ENCODE measurements around the gene SEC31A.

The SEC31A gene

DNA sequence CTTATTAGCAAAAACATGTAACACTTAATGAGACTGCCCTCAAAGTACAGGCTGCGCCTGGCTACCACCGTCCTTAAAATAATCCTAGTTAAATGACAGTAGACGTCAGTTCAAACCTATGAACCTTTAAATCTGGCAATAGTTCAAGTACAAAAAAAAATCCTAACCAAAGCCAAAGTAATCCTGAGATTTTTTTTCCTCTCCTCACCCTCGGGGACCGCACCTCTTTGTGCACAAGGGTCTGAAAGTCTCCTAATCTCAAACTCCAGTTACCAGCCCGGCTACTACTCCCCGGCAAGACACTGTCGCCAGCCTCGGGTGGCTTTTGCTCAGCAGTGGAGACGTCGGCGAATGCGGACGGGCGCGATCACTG, 439 bp downstream of the SEC31A start:
- ChIA-PET POLR2A (interaction anchor here (1.8 kb wide), 1 partner anchor 145 kb away, joined by 6 read pairs; the partner anchor contains the start of gene COPS4), CTCF (interaction anchor here (1.0 to 1.9 kb wide), 2 partner anchors 9 to 121 kb away, joined by 5 to 13 read pairs; no protein-coding TSS in a partner anchor)
- H3K27ac ChIP-seq (ENCODE audit: extremely low read depth, low read depth, low read length) = peak overlapping the region; percentile 91
- TF ChIP-seq ZNF654 (tag by site-specific recombination; IDR thresholded peaks at IDR 0.05; ENCODE audit: low read depth) = no peak
- no peak for TF ChIP-seq OVOL3 (tag by site-specific recombination; IDR thresholded peaks at IDR 0.05)
- no peak for TF ChIP-seq ZNF398 (tag by site-specific recombination; IDR thresholded peaks at IDR 0.05)
- TF ChIP-seq, protein P1, sequence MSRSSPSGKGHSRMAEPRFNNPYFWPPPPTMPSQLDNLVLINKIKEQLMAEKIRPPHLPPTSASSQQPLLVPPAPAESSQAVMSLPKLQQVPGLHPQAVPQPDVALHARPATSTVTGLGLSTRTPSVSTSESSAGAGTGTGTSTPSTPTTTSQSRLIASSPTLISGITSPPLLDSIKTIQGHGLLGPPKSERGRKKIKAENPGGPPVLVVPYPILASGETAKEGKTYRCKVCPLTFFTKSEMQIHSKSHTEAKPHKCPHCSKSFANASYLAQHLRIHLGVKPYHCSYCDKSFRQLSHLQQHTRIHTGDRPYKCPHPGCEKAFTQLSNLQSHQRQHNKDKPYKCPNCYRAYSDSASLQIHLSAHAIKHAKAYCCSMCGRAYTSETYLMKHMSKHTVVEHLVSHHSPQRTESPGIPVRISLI (tag by site-specific recombination; IDR thresholded peaks at IDR 0.05) = 0 out of 2 replicates have a peak, but pooled peaks have one; percentile 18
- no peak for TF ChIP-seq ZNF621 (tag by site-specific recombination; IDR thresholded peaks at IDR 0.05)
- TF ChIP-seq ZNF529 (tag by site-specific recombination; IDR thresholded peaks at IDR 0.05; ENCODE audit: insufficient replicate concordance) = no peak
- TF ChIP-seq ZNF175 (tag by site-specific recombination; IDR thresholded peaks at IDR 0.05) = no peak
- TF ChIP-seq ZNF354C (tag by site-specific recombination; IDR thresholded peaks at IDR 0.05; ENCODE audit: borderline replicate concordance, low read depth) = no peak
- H3K36me3 ChIP-seq (ENCODE audit: control insufficient read depth in 2 of 2, insufficient read depth in 1 of 2, low read length in 2 of 2) = peaks cover 10 to 26% of the 10 kb centered on the region in 2 experiments
- peaks cover 11% of the 10 kb centered on the region for H3K4me1 ChIP-seq (ENCODE audit: control insufficient read depth, insufficient read depth, low read length)
- peak overlapping the region; percentile 81 for H3K4me3 ChIP-seq (ENCODE audit: low read depth, low read length)
- no peaks in the 10 kb centered on the region for H3K9me3 ChIP-seq (ENCODE audit: control insufficient read depth, insufficient read depth, low read depth, low read length)

DNA sequence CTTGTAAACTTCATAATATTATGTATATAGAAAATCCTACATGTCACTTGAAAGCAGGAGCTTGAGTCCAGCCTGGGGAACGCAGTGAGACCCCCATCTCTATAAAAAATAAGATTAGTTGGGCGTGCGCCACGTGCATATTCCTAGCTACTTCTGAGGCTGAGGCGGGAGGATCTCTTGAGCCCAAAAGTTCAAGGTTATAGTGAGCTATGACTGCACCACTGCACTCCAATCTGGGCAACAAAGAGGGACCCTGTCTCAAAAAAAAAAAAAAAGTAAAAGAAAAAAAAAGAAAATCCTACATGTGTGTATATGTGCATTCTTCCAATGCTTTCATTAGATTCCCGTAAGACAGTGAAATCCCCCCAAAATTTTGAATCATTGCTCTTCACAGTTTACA, 1.7 kb downstream of the SEC31A start:
- Histone ChIP-seq H3K36me3 (ENCODE audit: control insufficient read depth in 2 of 2, insufficient read depth in 1 of 2, low read length in 2 of 2) (peaks cover 0 to 14% of the 10 kb centered on the region in 2 experiments; a peak in 2 of 3 replicates), H3K27ac (ENCODE audit: extremely low read depth, low read depth, low read length) (no peak overlapping the region), H3K4me3 (ENCODE audit: low read depth, low read length) (peak overlapping the region; percentile 81; the same call in 1 of the 2 replicates), H3K4me1 (ENCODE audit: control insufficient read depth, insufficient read depth, low read length) (peaks cover 11% of the 10 kb centered on the region), H3K9me3 (ENCODE audit: control insufficient read depth, insufficient read depth, low read depth, low read length) (no peaks in the 10 kb centered on the region)
- ChIA-PET CTCF (interaction anchor here (0.7 to 1.9 kb wide), 3 partner anchors 10 to 122 kb away, joined by 5 to 13 read pairs (median 5); no protein-coding TSS in a partner anchor), POLR2A (interaction anchor here (0.6 kb wide), 2 partner anchors 123 to 568 kb away, joined by 3 to 5 read pairs; no protein-coding TSS in a partner anchor)
- TF ChIP-seq, protein P2, sequence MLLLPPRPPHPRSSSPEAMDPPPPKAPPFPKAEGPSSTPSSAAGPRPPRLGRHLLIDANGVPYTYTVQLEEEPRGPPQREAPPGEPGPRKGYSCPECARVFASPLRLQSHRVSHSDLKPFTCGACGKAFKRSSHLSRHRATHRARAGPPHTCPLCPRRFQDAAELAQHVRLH (tag by site-specific recombination; IDR thresholded peaks at IDR 0.05) = no peak
- TF ChIP-seq, protein P3, sequence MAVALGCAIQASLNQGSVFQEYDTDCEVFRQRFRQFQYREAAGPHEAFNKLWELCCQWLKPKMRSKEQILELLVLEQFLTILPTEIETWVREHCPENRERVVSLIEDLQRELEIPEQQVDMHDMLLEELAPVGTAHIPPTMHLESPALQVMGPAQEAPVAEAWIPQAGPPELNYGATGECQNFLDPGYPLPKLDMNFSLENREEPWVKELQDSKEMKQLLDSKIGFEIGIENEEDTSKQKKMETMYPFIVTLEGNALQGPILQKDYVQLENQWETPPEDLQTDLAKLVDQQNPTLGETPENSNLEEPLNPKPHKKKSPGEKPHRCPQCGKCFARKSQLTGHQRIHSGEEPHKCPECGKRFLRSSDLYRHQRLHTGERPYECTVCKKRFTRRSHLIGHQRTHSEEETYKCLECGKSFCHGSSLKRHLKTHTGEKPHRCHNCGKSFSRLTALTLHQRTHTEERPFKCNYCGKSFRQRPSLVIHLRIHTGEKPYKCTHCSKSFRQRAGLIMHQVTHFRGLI (tag by site-specific recombination; IDR thresholded peaks at IDR 0.05) = peak; percentile 31; the same call in 1 of the 2 replicates
- TF ChIP-seq ZNF658 (tag by site-specific recombination; IDR thresholded peaks at IDR 0.05) (no peak), EGR2 (tag by site-specific recombination; IDR thresholded peaks at IDR 0.05; ENCODE audit: low read depth) (no peak), ZNF19 (tag by site-specific recombination; IDR thresholded peaks at IDR 0.05; ENCODE audit: low read depth) (no peak), ZNF426 (tag by site-specific recombination; IDR thresholded peaks at IDR 0.05) (no peak), ZNF624 (tag by site-specific recombination; IDR thresholded peaks at IDR 0.05) (no peak)
- TF ChIP-seq, protein P1 (tag by site-specific recombination; IDR thresholded peaks at IDR 0.05) = 0 out of 2 replicates have a peak, but pooled peaks have one; percentile 16
